A673 (cell line): ENCODE data around the gene CORO6.
"Not testable (repeated sequence)": the region's sequence is repeated elsewhere in the genome, so short reads cannot be mapped to it uniquely, and the experiment has no call there.

Experiments
- EZH2 ChIP-seq: fragments of 200-600 bp; sonication (generic); IDR thresholded peaks from 2 replicates; pipeline ENCODE4 v1.6.1; 2017; ENCODE audit warnings: borderline replicate concordance, low read depth, mild to moderate bottlenecking, mixed read lengths, antibody characterized with exemption, low read length; ENCODE audit not compliant: poor library complexity, severe bottlenecking
- TF ChIP-seq, protein P1 (sequence below): fragments of 300-800, 200-600 bp; sonication (generic); conservative IDR thresholded peaks from 2 replicates; pipeline ENCODE4 v1.5.1; 2017; ENCODE audit warnings: low read depth, mild to moderate bottlenecking, antibody characterized with exemption, low read length, moderate library complexity, mixed read lengths

- TF ChIP-seq, protein P1, sequence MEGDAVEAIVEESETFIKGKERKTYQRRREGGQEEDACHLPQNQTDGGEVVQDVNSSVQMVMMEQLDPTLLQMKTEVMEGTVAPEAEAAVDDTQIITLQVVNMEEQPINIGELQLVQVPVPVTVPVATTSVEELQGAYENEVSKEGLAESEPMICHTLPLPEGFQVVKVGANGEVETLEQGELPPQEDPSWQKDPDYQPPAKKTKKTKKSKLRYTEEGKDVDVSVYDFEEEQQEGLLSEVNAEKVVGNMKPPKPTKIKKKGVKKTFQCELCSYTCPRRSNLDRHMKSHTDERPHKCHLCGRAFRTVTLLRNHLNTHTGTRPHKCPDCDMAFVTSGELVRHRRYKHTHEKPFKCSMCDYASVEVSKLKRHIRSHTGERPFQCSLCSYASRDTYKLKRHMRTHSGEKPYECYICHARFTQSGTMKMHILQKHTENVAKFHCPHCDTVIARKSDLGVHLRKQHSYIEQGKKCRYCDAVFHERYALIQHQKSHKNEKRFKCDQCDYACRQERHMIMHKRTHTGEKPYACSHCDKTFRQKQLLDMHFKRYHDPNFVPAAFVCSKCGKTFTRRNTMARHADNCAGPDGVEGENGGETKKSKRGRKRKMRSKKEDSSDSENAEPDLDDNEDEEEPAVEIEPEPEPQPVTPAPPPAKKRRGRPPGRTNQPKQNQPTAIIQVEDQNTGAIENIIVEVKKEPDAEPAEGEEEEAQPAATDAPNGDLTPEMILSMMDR: not testable (repeated sequence)
- not testable (repeated sequence) for TF ChIP-seq EZH2
Measured at GRCh38 chr17:29651913-29652312, 29.2 kb upstream of the CORO6 start.
